GM12878 (cell line): ENCODE data around the gene ITGA3.

Experiments used
- CBFB ChIP-seq: IDR thresholded peaks from 2 replicates; pipeline ENCODE4 v1.6.1; 2016; ENCODE audit warnings: antibody characterized with exemption, low read depth
- CHD2 ChIP-seq: IDR thresholded peaks from 2 replicates; pipeline ENCODE4 v1.6.1; 2011; ENCODE audit warnings: low read depth, low read length, improper control_type of control experiment, borderline replicate concordance
- CTCF ChIP-seq, 3 experiments: IDR thresholded peaks in 2 of 3; conservative IDR thresholded peaks in 1 of 3; 2 replicates each; pipeline ENCODE4 v1.5.1; 2011; ENCODE audit warnings: low read depth in 3 of 3, low read length in 3 of 3, mild to moderate bottlenecking in 3 of 3, control low read depth in 2 of 3, moderate library complexity in 2 of 3, inconsistent platforms in 1 of 3, mixed read lengths in 1 of 3; ENCODE audit not compliant: control insufficient read depth in 2 of 3, insufficient read depth in 1 of 3; ENCODE audit errors: extremely low read depth in 1 of 3
- LARP7 ChIP-seq: fragments of 450-650 bp; IDR thresholded peaks from 2 replicates; pipeline ENCODE4 v1.6.1; 2017; ENCODE audit warnings: mild to moderate bottlenecking
- RAD21 ChIP-seq: IDR thresholded peaks from 2 replicates; pipeline ENCODE4 v1.6.1; 2011; ENCODE audit warnings: mild to moderate bottlenecking, low read depth, low read length, moderate library complexity; ENCODE audit not compliant: insufficient read depth
- RBBP5 ChIP-seq: fragments of 200-600 bp; sonication (generic); conservative IDR thresholded peaks from 2 replicates; pipeline ENCODE4 v1.6.1; 2016
- RCOR1 ChIP-seq: conservative IDR thresholded peaks from 2 replicates; pipeline ENCODE4 v1.6.1; 2012; ENCODE audit warnings: low read depth, low read length, improper control_type of control experiment
- ZZZ3 ChIP-seq: IDR thresholded peaks from 2 replicates; pipeline ENCODE4 v1.6.1; 2011; ENCODE audit warnings: low read depth; ENCODE audit not compliant: control insufficient read depth, insufficient read length

- TF ChIP-seq RCOR1 (no peak), LARP7 (no peak), CTCF (IDR thresholded peaks at IDR 0.05 in 2 of 3, conservative IDR thresholded peaks at IDR 0.05 in 1 of 3; ENCODE audit: control insufficient read depth in 2 of 3, extremely low read depth in 1 of 3, insufficient read depth in 1 of 3, low read depth in 3 of 3, low read length in 3 of 3) (no peak), RBBP5 (no peak), ZZZ3 (no peak), CHD2 (no peak), CBFB (no peak), RAD21 (no peak)
Observed at GRCh38 chr17:50053654-50053960, 2.3 kb upstream of the ITGA3 start.
